HCT116 (cell line): Measurements from ENCODE around the gene HMCN1.

Experiments
- CBX3 ChIP-seq: IDR thresholded peaks from 2 replicates; pipeline ENCODE4 v1.6.1; 2012; ENCODE audit warnings: low read depth
- CEBPB ChIP-seq: IDR thresholded peaks from 2 replicates; pipeline ENCODE4 v1.6.1; 2012; ENCODE audit warnings: low read depth
- EZH2phosphoT487 ChIP-seq: fragments of 200-600 bp; IDR thresholded peaks from 2 replicates; pipeline ENCODE4 v1.6.1; 2018; ENCODE audit warnings: antibody characterized with exemption, borderline replicate concordance
- FOSL1 ChIP-seq: IDR thresholded peaks from 2 replicates; pipeline ENCODE4 v1.6.1; 2012; ENCODE audit warnings: low read depth
- POLR2A ChIP-seq: IDR thresholded peaks from 2 replicates; pipeline ENCODE4 v1.7.0; 2011; ENCODE audit warnings: borderline replicate concordance; ENCODE audit not compliant: insufficient read depth, insufficient read length; ENCODE audit errors: extremely low read depth
- ZNF274 ChIP-seq: fragments of 200-500 bp; sonication (Bioruptor generic); IDR thresholded peaks from 2 replicates; pipeline ENCODE4 v1.6.1; 2014; ENCODE audit warnings: mild to moderate bottlenecking, low read depth, low read length, inconsistent platforms
- TF ChIP-seq, protein P1 (sequence below), 3 experiments: fragments of 200-600 bp in 1 of 3; sonication (generic) in 1 of 3; IDR thresholded peaks in 2 of 3; conservative IDR thresholded peaks in 1 of 3; 2 replicates each; pipeline ENCODE4 v1.5.1; 2012 to 2017; ENCODE audit warnings: low read depth in 2 of 3, low read length in 2 of 3, antibody characterized with exemption in 1 of 3, borderline replicate concordance in 1 of 3, control low read depth in 1 of 3, mild to moderate bottlenecking in 1 of 3, mixed read lengths in 1 of 3, mixed run types in 1 of 3, moderate library complexity in 1 of 3; ENCODE audit not compliant: insufficient read depth in 1 of 3

DNA sequence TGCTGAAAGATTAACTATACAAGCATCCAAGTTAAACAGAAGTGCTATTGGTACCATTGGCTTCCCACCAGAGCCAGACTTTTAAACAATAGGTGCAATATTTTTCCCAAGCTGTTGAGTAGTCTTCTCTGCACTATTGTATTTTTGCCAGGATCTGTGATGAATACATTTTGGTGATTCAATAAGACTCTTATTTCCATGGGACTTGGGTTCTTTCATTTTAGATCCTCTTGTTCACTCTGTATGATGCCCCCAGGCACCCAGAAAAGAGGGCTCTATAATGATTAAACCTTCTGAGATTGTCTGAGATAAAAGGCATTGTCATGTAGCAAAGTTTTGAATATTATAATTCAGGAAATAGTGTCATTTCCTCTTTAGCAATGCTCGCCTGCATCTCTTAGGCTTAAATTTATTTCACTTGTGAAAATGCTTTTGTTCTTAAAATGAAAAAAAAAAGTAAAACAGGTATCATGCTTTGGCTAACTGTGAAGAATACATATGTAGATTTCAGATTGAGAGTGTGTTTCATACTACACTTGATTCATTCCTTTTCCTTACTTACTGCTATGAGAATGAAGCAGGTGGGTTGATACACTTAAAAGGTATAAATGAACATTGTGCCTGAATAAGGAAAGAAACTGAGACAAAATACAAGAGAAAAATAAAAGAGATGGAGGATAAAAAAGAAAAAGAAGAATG, 275.0 kb downstream of the HMCN1 start:
- TF ChIP-seq CBX3 = no peak
- TF ChIP-seq, protein P1, sequence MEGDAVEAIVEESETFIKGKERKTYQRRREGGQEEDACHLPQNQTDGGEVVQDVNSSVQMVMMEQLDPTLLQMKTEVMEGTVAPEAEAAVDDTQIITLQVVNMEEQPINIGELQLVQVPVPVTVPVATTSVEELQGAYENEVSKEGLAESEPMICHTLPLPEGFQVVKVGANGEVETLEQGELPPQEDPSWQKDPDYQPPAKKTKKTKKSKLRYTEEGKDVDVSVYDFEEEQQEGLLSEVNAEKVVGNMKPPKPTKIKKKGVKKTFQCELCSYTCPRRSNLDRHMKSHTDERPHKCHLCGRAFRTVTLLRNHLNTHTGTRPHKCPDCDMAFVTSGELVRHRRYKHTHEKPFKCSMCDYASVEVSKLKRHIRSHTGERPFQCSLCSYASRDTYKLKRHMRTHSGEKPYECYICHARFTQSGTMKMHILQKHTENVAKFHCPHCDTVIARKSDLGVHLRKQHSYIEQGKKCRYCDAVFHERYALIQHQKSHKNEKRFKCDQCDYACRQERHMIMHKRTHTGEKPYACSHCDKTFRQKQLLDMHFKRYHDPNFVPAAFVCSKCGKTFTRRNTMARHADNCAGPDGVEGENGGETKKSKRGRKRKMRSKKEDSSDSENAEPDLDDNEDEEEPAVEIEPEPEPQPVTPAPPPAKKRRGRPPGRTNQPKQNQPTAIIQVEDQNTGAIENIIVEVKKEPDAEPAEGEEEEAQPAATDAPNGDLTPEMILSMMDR (IDR thresholded peaks at IDR 0.05 in 2 of 3, conservative IDR thresholded peaks at IDR 0.05 in 1 of 3; ENCODE audit: borderline replicate concordance in 1 of 3, insufficient read depth in 1 of 3, low read depth in 2 of 3, low read length in 2 of 3) = no peak
- no peak for TF ChIP-seq POLR2A
- TF ChIP-seq EZH2phosphoT487 = no peak
- no peak for TF ChIP-seq ZNF274
- no peak for TF ChIP-seq FOSL1
- no peak for TF ChIP-seq CEBPB
